PC-9 (cell line): ENCODE results near the gene GET3. TPM values are rescaled to one million over a fixed set of nuclear protein-coding genes. Genes with fewer than 3 reads are reported as not detected.

Experiments used
- BruUV-seq: library from RNA; stranded (reverse); fragments of 400-500 nt; replicated peaks from 2 replicates; lab custom pipeline; 2021; lab: Mats Ljungman, UMichigan
- CTCF ChIA-PET: fragments of 300-600 bp; sonication (Branson Sonifier 250); formaldehyde crosslinking; loops from one replicate; lab custom pipeline; 2022; ENCODE audit warnings: antibody characterized with exemption; lab: Charles Lee
- POLR2A ChIA-PET: fragments of 300-600 bp; sonication (Branson Sonifier 250); formaldehyde crosslinking; loops from one replicate; lab custom pipeline; 2022; ENCODE audit warnings: antibody characterized with exemption; ENCODE audit not compliant: unreplicated experiment; lab: Charles Lee
- DNase-seq, 2 experiments: peaks; one replicate each; pipeline versions ENCODE4 v3.0.0 to v3.0.0-alpha.2; 2015 to 2022; ENCODE audit warnings: mixed read lengths in 1 of 2
- H2AFZ ChIP-seq: fragments of 200-600 bp; sonication (generic); 2 replicates; pipeline ENCODE4 v1.8.1; 2017; ENCODE audit warnings: antibody characterized with exemption
- H3F3A ChIP-seq: fragments of 200-600 bp; sonication (generic); 2 replicates; pipeline ENCODE4 v1.8.1; 2017; ENCODE audit warnings: antibody characterized with exemption, mild to moderate bottlenecking, low read depth; ENCODE audit not compliant: insufficient read depth
- H3K27ac ChIP-seq: fragments of 200-600 bp; sonication (generic); 2 replicates; pipeline ENCODE4 v1.6.1; 2016; ENCODE audit warnings: mixed run types
- H3K27me3 ChIP-seq: fragments of 200-600 bp; sonication (generic); 2 replicates; pipeline ENCODE4 v1.6.1; 2016; ENCODE audit warnings: low read depth, mixed run types; ENCODE audit not compliant: insufficient read depth
- H3K36me3 ChIP-seq: fragments of 200-600 bp; sonication (generic); 2 replicates; pipeline ENCODE4 v1.6.1; 2016; ENCODE audit warnings: low read depth, mixed run types
- H3K4me1 ChIP-seq: fragments of 200-600 bp; sonication (generic); replicated peaks from 2 replicates; pipeline ENCODE4 v1.6.1; 2016; ENCODE audit warnings: mixed run types; ENCODE audit not compliant: insufficient read depth
- H3K4me2 ChIP-seq: fragments of 200-600 bp; sonication (generic); 2 replicates; pipeline ENCODE4 v1.6.1; 2017; ENCODE audit warnings: mixed run types
- H3K4me3 ChIP-seq: fragments of 200-600 bp; sonication (generic); 2 replicates; pipeline ENCODE4 v1.6.1; 2016; ENCODE audit warnings: mixed run types
- H3K79me2 ChIP-seq: fragments of 200-600 bp; sonication (generic); 2 replicates; pipeline ENCODE4 v1.6.1; 2017; ENCODE audit warnings: low read depth, mixed run types
- H3K9me2 ChIP-seq: fragments of 200-600 bp; sonication (generic); 2 replicates; pipeline ENCODE4 v1.8.1; 2017; ENCODE audit warnings: mild to moderate bottlenecking; ENCODE audit not compliant: insufficient read depth
- H3K9me3 ChIP-seq: fragments of 200-600 bp; sonication (generic); 2 replicates; pipeline ENCODE4 v1.8.1; 2016; ENCODE audit warnings: low read depth; ENCODE audit not compliant: insufficient read depth
- H4K20me1 ChIP-seq: fragments of 200-600 bp; sonication (generic); 2 replicates; pipeline ENCODE4 v1.8.1; 2017; ENCODE audit not compliant: insufficient read depth
- CTCF ChIP-seq: fragments of 200-600 bp; sonication (generic); conservative IDR thresholded peaks from 2 replicates; pipeline ENCODE4 v1.6.1; 2017; ENCODE audit warnings: mixed run types, antibody characterized with exemption, mild to moderate bottlenecking, moderate library complexity
- EZH2 ChIP-seq: fragments of 200-600 bp; sonication (generic); IDR thresholded peaks from 2 replicates; pipeline ENCODE4 v1.8.0; 2017; ENCODE audit warnings: antibody characterized with exemption, low read depth
- intact Hi-C: fragments of 100-400 bp; cut with micrococcal nuclease; formaldehyde crosslinking; loops from one replicate; pipeline ENCODE4 v1.10.0; 2022; ENCODE audit not compliant: unreplicated experiment
- total RNA-seq: library from RNA; stranded (reverse); gene quantifications from 2 replicates; pipeline ENCODE4 v1.2.3, GENCODE V29; 2021

The GET3 gene
- total RNA-seq, 1 experiment from 2014 or later = 81.9 TPM

- Histone ChIP-seq H3K4me2 (no peak within 1 kb of the TSS), H3K36me3 (peaks cover 8% of the 10 kb centered on the region; the same call in 1 of the 2 replicates), H3K9me2 (no peaks in the 10 kb centered on the region), H3K27me3 (peaks cover 18% of the 10 kb centered on the region), H4K20me1 (no peaks in the 10 kb centered on the region), H3F3A (peaks cover 14% of the 10 kb centered on the region), H3K79me2 (no peaks in the 10 kb centered on the region), H3K9me3 (no peaks in the 10 kb centered on the region), H3K27ac (no peak within 1 kb of the TSS), H3K4me1 (no peaks in the 10 kb centered on the region), H3K4me3 (no peak within 1 kb of the TSS), H2AFZ (no peak within 1 kb of the TSS)
- CTCF ChIA-PET = no interaction called here
- POLR2A ChIA-PET = no interaction called here
- TF ChIP-seq EZH2 (no peak), CTCF (no peak)
- BruUV-seq = no TSS peak
- intact Hi-C loops = no loop called here
- no peak for DNase-seq
Observed at GRCh38 chr19:12751635-12752034, 14.3 kb downstream of the GET3 start, which contains the start of gene BEST2. Gene BEST2 (plus strand): TSS chr19:12751791. CDS start chr19:12752593, 802 bp downstream.

- no peak overlapping the region for H3K27ac ChIP-seq
- H3F3A ChIP-seq = peaks cover 14% of the 10 kb centered on the region
- no peaks in the 10 kb centered on the region for H4K20me1 ChIP-seq
- TF ChIP-seq EZH2 = no peak
- no peak for TF ChIP-seq CTCF
- peaks cover 6% of the 10 kb centered on the region; the same call in 1 of the 2 replicates for H3K36me3 ChIP-seq
- no peak overlapping the region for H3K4me2 ChIP-seq
- POLR2A ChIA-PET = interaction anchor here (0.7 kb wide), 1 partner anchor 25 kb away, joined by 4 read pairs; no protein-coding TSS in a partner anchor
- H3K9me3 ChIP-seq = no peaks in the 10 kb centered on the region
- H3K27me3 ChIP-seq = peaks cover 18% of the 10 kb centered on the region
- no peaks in the 10 kb centered on the region for H3K9me2 ChIP-seq
- no peak overlapping the region for H2AFZ ChIP-seq
- H3K79me2 ChIP-seq = no peaks in the 10 kb centered on the region
- no peak for DNase-seq
- intact Hi-C loops = no loop called here
- peaks cover 4% of the 10 kb centered on the region; the same call in 1 of the 2 replicates for H3K4me1 ChIP-seq
- no TSS peak for BruUV-seq
- H3K4me3 ChIP-seq = no peak overlapping the region
- CTCF ChIA-PET = no interaction called here
Observed at GRCh38 chr19:12752056-12752781, 14.9 kb downstream of the GET3 start.

GRCh38 chr19:12754465-12755196 lies 17.3 kb downstream of the GET3 start:
- no peaks in the 10 kb centered on the region for H3K36me3 ChIP-seq
- 0 out of 2 replicates have a peak, but pooled peaks cover 3% of the 10 kb centered on the region for H4K20me1 ChIP-seq
- H3K27me3 ChIP-seq = peaks cover 18% of the 10 kb centered on the region
- H3K27ac ChIP-seq = no peak overlapping the region
- TF ChIP-seq CTCF = no peak
- no peak overlapping the region for H2AFZ ChIP-seq
- peaks cover 29% of the 10 kb centered on the region for H3F3A ChIP-seq
- POLR2A ChIA-PET = no interaction called here
- no TSS peak for BruUV-seq
- H3K4me3 ChIP-seq = no peak overlapping the region
- H3K4me2 ChIP-seq = no peak overlapping the region
- H3K9me2 ChIP-seq = no peaks in the 10 kb centered on the region
- CTCF ChIA-PET = no interaction called here
- no peak for DNase-seq
- no peaks in the 10 kb centered on the region for H3K79me2 ChIP-seq
- intact Hi-C loops = no loop called here
- H3K4me1 ChIP-seq = peaks cover 6% of the 10 kb centered on the region; the same call in 1 of the 2 replicates
- no peaks in the 10 kb centered on the region for H3K9me3 ChIP-seq
